GM10266 (cell line): ENCODE measurements around the gene UBE2Q1.

Experiments
- DNase-seq: peaks from one replicate; pipeline ENCODE4 v3.0.0; 2012; ENCODE audit errors: extremely low spot score
- TF ChIP-seq, protein P1 (sequence below): IDR thresholded peaks from 2 replicates; pipeline ENCODE4 v1.5.1; 2012; ENCODE audit warnings: mild to moderate bottlenecking, low read depth; ENCODE audit not compliant: control insufficient read depth, insufficient read depth; ENCODE audit errors: missing control alignments

Gene UBE2Q1

DNA sequence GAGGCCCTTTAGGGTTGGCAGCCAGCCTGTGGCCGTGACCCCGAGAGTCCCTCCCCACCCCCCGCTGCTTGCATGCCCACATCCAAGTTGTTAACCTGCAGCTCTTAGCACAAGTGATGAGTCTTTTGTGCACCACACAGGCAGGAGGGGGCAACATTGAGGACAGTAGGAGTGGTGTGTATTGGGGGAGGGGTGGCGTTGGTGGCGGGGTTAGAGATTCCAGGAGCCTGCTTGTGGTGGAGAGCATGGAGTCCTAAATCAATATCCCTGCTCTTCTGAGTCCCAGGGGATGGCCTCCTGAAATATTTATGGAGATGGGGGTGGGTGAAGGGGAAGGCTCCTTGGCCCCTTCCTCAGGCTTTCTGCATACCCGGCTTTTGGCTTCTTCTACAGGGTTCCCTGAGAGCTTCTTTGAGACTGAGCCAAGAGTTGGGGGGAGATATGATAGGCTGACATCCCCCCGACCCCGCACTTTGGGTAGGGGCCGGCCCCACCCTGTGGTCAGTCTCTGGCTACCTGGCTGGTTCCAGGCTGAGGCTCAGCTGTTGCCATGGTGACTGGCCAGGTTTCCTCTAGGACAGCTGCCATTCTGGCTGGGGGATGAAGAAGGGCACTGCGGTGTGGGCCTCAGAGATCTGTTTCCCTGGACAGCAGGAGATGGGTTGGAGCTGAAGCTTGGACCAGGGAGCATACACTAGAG lies 14.2 kb upstream of the UBE2Q1 start:
- DNase-seq = no peak
- TF ChIP-seq, protein P1, sequence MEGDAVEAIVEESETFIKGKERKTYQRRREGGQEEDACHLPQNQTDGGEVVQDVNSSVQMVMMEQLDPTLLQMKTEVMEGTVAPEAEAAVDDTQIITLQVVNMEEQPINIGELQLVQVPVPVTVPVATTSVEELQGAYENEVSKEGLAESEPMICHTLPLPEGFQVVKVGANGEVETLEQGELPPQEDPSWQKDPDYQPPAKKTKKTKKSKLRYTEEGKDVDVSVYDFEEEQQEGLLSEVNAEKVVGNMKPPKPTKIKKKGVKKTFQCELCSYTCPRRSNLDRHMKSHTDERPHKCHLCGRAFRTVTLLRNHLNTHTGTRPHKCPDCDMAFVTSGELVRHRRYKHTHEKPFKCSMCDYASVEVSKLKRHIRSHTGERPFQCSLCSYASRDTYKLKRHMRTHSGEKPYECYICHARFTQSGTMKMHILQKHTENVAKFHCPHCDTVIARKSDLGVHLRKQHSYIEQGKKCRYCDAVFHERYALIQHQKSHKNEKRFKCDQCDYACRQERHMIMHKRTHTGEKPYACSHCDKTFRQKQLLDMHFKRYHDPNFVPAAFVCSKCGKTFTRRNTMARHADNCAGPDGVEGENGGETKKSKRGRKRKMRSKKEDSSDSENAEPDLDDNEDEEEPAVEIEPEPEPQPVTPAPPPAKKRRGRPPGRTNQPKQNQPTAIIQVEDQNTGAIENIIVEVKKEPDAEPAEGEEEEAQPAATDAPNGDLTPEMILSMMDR = no peak

DNA sequence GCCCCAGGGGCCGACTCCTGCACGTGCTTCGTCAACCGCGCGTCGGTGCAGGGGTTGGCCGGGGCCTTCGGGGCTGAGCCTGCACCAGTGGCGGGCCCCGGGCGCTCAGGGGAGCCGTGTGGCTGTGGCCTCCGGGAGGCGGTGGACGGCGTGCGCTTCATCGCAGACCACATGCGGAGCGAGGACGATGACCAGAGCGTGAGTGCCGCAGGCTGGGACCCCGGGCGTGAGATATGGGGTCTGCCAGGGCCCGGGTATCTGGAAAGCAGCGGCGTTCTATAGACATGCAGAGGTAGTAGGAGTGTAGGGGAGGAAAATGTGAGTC lies 13.5 kb upstream of the UBE2Q1 start:
- DNase-seq = no peak
- TF ChIP-seq, protein P1 = no peak

DNA sequence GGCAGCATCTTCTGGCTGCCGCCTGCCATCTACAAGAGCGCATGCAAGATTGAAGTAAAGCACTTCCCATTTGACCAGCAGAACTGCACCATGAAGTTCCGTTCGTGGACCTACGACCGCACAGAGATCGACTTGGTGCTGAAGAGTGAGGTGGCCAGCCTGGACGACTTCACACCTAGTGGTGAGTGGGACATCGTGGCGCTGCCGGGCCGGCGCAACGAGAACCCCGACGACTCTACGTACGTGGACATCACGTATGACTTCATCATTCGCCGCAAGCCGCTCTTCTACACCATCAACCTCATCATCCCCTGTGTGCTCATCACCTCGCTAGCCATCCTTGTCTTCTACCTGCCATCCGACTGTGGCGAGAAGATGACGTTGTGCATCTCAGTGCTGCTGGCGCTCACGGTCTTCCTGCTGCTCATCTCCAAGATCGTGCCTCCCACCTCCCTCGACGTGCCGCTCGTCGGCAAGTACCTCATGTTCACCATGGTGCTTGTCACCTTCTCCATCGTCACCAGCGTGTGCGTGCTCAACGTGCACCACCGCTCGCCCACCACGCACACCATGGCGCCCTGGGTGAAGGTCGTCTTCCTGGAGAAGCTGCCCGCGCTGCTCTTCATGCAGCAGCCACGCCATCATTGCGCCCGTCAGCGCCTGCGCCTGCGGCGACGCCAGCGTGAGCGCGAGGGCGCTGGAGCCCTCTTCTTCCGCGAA lies 12.9 kb upstream of the UBE2Q1 start:
- TF ChIP-seq, protein P1 = no peak
- DNase-seq = no peak

DNA sequence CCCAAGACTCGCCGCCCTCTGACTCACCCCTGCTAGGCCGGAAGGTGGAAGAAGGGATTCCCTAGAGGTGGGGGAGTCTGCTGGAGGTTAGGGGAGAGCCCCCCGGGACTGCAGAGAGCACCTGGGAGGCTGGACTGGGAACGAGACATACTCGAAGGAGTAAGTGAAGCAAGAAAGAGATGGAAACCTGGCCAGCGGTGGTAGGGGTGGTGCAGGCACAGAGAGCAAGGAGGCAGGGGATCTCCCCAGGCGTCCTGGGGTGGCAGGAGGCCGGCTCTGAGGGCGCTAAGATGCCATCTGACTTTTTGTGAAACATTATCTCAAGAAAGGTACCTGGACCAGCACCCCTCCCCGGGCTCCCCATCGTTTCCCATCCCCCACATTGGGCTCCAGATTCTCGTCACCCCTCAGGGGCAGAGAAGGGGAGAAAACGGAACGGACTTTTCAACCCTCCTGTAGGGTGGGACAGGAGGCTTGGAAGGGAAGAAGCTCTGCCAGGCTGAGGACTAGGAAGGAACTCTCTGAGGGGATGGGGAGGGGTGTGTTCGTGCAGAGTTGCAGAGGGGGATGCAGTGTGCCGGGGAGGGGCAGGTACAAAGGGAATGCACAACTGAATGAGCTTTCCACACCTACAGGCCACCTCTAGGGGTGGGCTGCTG lies 9.8 kb upstream of the UBE2Q1 start:
- TF ChIP-seq, protein P1 = no peak
- DNase-seq = peak; percentile 47

DNA sequence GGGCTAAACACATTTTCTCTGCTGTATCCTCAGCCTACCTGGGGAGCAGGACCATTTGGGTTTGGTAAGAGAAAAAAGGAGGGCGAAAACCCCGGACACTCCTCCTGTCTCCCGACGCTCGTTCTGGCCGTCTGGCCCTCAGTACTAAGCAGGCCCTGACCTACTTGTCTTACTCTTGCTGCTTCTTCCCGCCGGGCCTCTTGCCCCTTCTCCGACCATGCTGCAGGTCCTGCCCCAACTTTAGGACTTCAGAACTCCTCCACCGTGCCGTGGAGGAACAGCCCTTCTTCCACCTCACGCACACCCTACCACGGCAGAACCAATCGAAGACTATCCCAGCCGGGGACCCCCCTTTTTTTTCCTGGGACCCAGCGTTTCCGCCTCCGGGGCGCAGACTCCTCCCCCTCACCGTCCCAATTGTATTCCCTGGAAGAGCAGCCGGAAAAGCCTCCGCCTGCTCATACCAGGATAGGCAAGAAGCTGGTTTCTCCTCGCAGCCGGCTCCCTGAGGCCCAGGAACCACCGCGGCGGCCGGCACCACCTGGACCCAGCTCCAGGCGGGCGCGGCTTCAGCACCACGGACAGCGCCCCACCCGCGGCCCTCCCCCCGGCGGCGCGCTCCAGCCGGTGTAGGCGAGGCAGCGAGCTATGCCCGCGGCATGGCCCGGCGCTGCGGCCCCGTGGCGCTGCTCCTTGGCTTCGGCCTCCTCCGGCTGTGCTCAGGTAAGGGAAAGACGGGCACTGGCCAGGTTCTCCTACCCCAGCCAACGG lies 9.1 kb upstream of the UBE2Q1 start, which contains the start of gene CHRNB2:
Gene CHRNB2, plus strand, starts transcription at position 393 of the 771 bp plus-strand sequence. Its CDS starts 267 bp downstream, at position 660.
- DNase-seq = peak; percentile 90
- TF ChIP-seq, protein P1 = no peak

DNA sequence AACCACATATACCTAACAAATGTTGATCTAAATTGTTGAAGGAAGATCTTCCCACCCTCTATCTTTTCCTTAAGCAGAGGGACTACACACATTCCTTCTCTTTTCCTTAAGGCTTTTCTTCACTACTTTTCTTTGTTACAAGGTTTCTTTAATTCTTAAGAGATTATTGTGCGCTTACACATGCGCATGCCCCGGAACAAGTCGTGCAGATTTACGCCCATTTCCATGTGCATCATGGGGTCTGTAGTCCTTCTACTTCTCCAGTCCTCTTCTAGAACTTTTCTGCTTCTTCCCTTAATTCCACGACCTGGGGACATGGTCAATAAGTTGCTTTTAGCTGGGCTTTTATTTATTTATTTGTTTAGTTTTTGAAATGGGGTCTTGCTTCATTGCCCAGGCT lies 7.4 kb upstream of the UBE2Q1 start:
- no peak for DNase-seq
- TF ChIP-seq, protein P1 = no peak
